Ramos (cell line): ENCODE data around the gene FRMD4A.
"Not testable (repeated sequence)": the region's sequence is repeated elsewhere in the genome, so short reads cannot be mapped to it uniquely, and the experiment has no call there.

Experiments used
- in situ Hi-C: fragments of 300-500 bp; cut with MboI; formaldehyde crosslinking; loops from one replicate; pipeline ENCODE4 v1.14.3; 2022; ENCODE audit warnings: low sequenced_read_pairs; ENCODE audit not compliant: unreplicated experiment

The FRMD4A gene

GRCh38 chr10:14162629-14163344 is 167.9 kb downstream of the FRMD4A start:
- in situ Hi-C loops = no loop called here

GRCh38 chr10:14162061-14162460 is 168.7 kb downstream of the FRMD4A start:
- in situ Hi-C loops = no loop called here

- in situ Hi-C loops = no loop called here
Observed at GRCh38 chr10:14160299-14160698, 170.4 kb downstream of the FRMD4A start.

GRCh38 chr10:14158575-14158974 is 172.1 kb downstream of the FRMD4A start:
- in situ Hi-C loops = no loop called here

GRCh38 chr10:14156104-14156503 is 174.6 kb downstream of the FRMD4A start:
- in situ Hi-C loops = no loop called here

GRCh38 chr10:14153570-14154055 is 177.1 kb downstream of the FRMD4A start:
- in situ Hi-C loops = no loop called here

- in situ Hi-C loops = no loop called here
Observed at GRCh38 chr10:14151571-14151970, 179.2 kb downstream of the FRMD4A start.

GRCh38 chr10:14150526-14150925 is 180.2 kb downstream of the FRMD4A start:
- in situ Hi-C loops = no loop called here

- in situ Hi-C loops = no loop called here
Observed at GRCh38 chr10:14146501-14146900, 184.2 kb downstream of the FRMD4A start.

GRCh38 chr10:14146025-14146424 is 184.7 kb downstream of the FRMD4A start:
- in situ Hi-C loops = no loop called here

- in situ Hi-C loops = no loop called here
Observed at GRCh38 chr10:14144451-14144850, 186.3 kb downstream of the FRMD4A start.

GRCh38 chr10:14142606-14143250 is 188.0 kb downstream of the FRMD4A start:
- in situ Hi-C loops = no loop called here

GRCh38 chr10:14141283-14141682 is 189.4 kb downstream of the FRMD4A start:
- in situ Hi-C loops = no loop called here

GRCh38 chr10:14137391-14137790 is 193.3 kb downstream of the FRMD4A start:
- in situ Hi-C loops = no loop called here

GRCh38 chr10:14135196-14135595 is 195.5 kb downstream of the FRMD4A start:
- in situ Hi-C loops = not testable (repeated sequence)

- in situ Hi-C loops = no loop called here
Observed at GRCh38 chr10:14134275-14134674, 196.4 kb downstream of the FRMD4A start.

- in situ Hi-C loops = no loop called here
Observed at GRCh38 chr10:14131261-14131960, 199.3 kb downstream of the FRMD4A start.

- in situ Hi-C loops = no loop called here
Observed at GRCh38 chr10:14129770-14130169, 201.0 kb downstream of the FRMD4A start.

GRCh38 chr10:14128519-14128918 is 202.2 kb downstream of the FRMD4A start:
- in situ Hi-C loops = no loop called here

GRCh38 chr10:14126697-14127440 is 203.9 kb downstream of the FRMD4A start:
- in situ Hi-C loops = no loop called here
